ENCODE measurements around the gene TFF1.

TFF1 gene

DNA sequence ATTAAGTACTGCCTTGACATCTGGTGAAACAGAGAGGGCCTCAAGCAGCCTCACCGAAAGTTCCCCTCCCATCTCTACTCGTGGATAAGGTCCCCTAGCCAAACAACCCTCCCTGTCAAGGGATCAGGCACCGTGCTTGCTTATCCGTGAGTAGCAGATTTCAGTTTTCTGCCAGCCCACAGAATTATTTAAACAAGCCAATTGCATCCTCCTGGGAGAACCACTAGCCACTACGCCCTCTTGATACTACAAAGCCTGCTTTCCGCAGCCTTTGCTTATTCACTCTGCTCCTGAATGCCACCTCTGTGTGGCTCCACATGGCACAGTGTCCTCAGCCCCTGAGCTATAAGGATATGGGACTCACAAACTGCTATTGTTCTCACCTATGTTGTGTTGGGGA, 9.7 kb downstream of the TFF1 start:
- Histone ChIP-seq H3K9me3 (ENCODE audit: control insufficient read depth in 1 of 2, low read length in 2 of 2) (peaks cover 9 to 14% of the 10 kb centered on the region in 2 donors), H3K4me1 (ENCODE audit: control insufficient read depth in 1 of 2, insufficient read depth in 2 of 2, low read length in 2 of 2) (no peaks in the 10 kb centered on the region), H3K4me3 (ENCODE audit: low read depth in 1 of 2, low read length in 2 of 2) (no peak overlapping the region), H3K27ac (ENCODE audit: low read depth, low read length) (no peak overlapping the region), H3K27me3 (ENCODE audit: control insufficient read depth in 1 of 2, insufficient read depth in 2 of 2, low read length in 2 of 2) (peaks cover 0 to 3% of the 10 kb centered on the region in 2 donors), H3K36me3 (ENCODE audit: control insufficient read depth in 1 of 2, insufficient read depth in 2 of 2, low read length in 2 of 2) (no peaks in the 10 kb centered on the region), H3K9ac (ENCODE audit: low read depth in 1 of 2, low read length in 2 of 2) (no peak overlapping the region)

GRCh38 chr21:42356046-42356445, 10.3 kb downstream of the TFF1 start:
- peaks cover 0 to 3% of the 10 kb centered on the region in 2 donors for H3K27me3 ChIP-seq (ENCODE audit: control insufficient read depth in 1 of 2, insufficient read depth in 2 of 2, low read length in 2 of 2)
- no peak overlapping the region for H3K4me3 ChIP-seq (ENCODE audit: low read depth in 1 of 2, low read length in 2 of 2)
- H3K9me3 ChIP-seq (ENCODE audit: control insufficient read depth in 1 of 2, low read length in 2 of 2): peaks cover 9 to 14% of the 10 kb centered on the region in 2 donors
- H3K27ac ChIP-seq (ENCODE audit: low read depth, low read length): no peak overlapping the region
- no peak overlapping the region for H3K9ac ChIP-seq (ENCODE audit: low read depth in 1 of 2, low read length in 2 of 2)
- no peaks in the 10 kb centered on the region for H3K4me1 ChIP-seq (ENCODE audit: control insufficient read depth in 1 of 2, insufficient read depth in 2 of 2, low read length in 2 of 2)
- no peaks in the 10 kb centered on the region for H3K36me3 ChIP-seq (ENCODE audit: control insufficient read depth in 1 of 2, insufficient read depth in 2 of 2, low read length in 2 of 2)

GRCh38 chr21:42353623-42354022, 12.7 kb downstream of the TFF1 start:
- Histone ChIP-seq H3K4me3 (ENCODE audit: low read depth in 1 of 2, low read length in 2 of 2) (no peak overlapping the region), H3K27me3 (ENCODE audit: control insufficient read depth in 1 of 2, insufficient read depth in 2 of 2, low read length in 2 of 2) (peaks cover 0 to 3% of the 10 kb centered on the region in 2 donors), H3K4me1 (ENCODE audit: control insufficient read depth in 1 of 2, insufficient read depth in 2 of 2, low read length in 2 of 2) (no peaks in the 10 kb centered on the region)

GRCh38 chr21:42352441-42353095, 13.8 kb downstream of the TFF1 start:
- Histone ChIP-seq H3K9ac (ENCODE audit: low read depth in 1 of 2, low read length in 2 of 2) (no peak overlapping the region), H3K9me3 (ENCODE audit: control insufficient read depth in 1 of 2, low read length in 2 of 2) (peaks cover 4 to 8% of the 10 kb centered on the region in 2 donors), H3K27ac (ENCODE audit: low read depth, low read length) (no peak overlapping the region), H3K27me3 (ENCODE audit: control insufficient read depth in 1 of 2, insufficient read depth in 2 of 2, low read length in 2 of 2) (no peaks in the 10 kb centered on the region), H3K4me3 (ENCODE audit: low read depth in 1 of 2, low read length in 2 of 2) (no peak overlapping the region), H3K36me3 (ENCODE audit: control insufficient read depth in 1 of 2, insufficient read depth in 2 of 2, low read length in 2 of 2) (no peaks in the 10 kb centered on the region), H3K4me1 (ENCODE audit: control insufficient read depth in 1 of 2, insufficient read depth in 2 of 2, low read length in 2 of 2) (no peaks in the 10 kb centered on the region)

More at GRCh38 chr21:42353623-42354022, 12.7 kb downstream of the TFF1 start:
- peaks cover 4 to 8% of the 10 kb centered on the region in 2 donors for H3K9me3 ChIP-seq (ENCODE audit: control insufficient read depth in 1 of 2, low read length in 2 of 2)
- H3K9ac ChIP-seq (ENCODE audit: low read depth in 1 of 2, low read length in 2 of 2): no peak overlapping the region
- H3K27ac ChIP-seq (ENCODE audit: low read depth, low read length): no peak overlapping the region
- no peaks in the 10 kb centered on the region for H3K36me3 ChIP-seq (ENCODE audit: control insufficient read depth in 1 of 2, insufficient read depth in 2 of 2, low read length in 2 of 2)

- H3K4me1 ChIP-seq (ENCODE audit: control insufficient read depth in 1 of 2, insufficient read depth in 2 of 2, low read length in 2 of 2): no peaks in the 10 kb centered on the region
- no peak overlapping the region for H3K27ac ChIP-seq (ENCODE audit: low read depth, low read length)
- H3K36me3 ChIP-seq (ENCODE audit: control insufficient read depth in 1 of 2, insufficient read depth in 2 of 2, low read length in 2 of 2): no peaks in the 10 kb centered on the region
- H3K9ac ChIP-seq (ENCODE audit: low read depth in 1 of 2, low read length in 2 of 2): no peak overlapping the region
- peaks cover 4 to 8% of the 10 kb centered on the region in 2 donors for H3K9me3 ChIP-seq (ENCODE audit: control insufficient read depth in 1 of 2, low read length in 2 of 2)
- H3K4me3 ChIP-seq (ENCODE audit: low read depth in 1 of 2, low read length in 2 of 2): no peak overlapping the region
- no peaks in the 10 kb centered on the region for H3K27me3 ChIP-seq (ENCODE audit: control insufficient read depth in 1 of 2, insufficient read depth in 2 of 2, low read length in 2 of 2)
These were observed 14.5 kb downstream of the TFF1 start for GRCh38 chr21:42351626-42352440.

DNA sequence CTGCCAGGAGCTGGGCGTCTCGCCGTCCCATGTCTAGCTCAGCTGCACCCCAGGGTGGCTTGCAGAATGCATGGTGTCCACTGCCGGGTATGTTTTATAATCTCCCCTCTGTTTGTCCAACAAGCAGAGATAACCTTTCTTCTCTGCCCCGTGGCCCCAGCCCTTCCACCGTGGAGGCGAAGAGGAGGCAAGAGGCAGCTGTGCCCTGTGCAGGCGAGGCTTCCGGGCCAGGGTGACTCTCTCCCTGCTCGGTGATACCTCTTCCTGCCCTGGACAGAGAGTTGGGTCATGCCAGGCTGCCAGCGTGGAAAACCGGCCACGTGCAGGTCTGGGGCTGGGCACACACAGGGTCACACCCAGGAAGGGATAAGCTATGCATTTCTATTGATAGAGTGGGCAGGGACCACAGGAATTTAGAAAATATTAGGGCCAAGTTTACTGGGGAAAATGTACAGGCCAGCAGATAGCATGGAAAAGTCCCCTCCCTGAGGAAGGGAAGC, 15.4 kb downstream of the TFF1 start, which contains the start of gene TFF2:
Gene TFF2, minus strand, starts transcription at position 68 of the 500 bp plus-strand sequence. Its CDS starts 37 bp downstream, at position 31.
- H3K9ac ChIP-seq (ENCODE audit: low read depth in 1 of 2, low read length in 2 of 2): no peak within 1 kb of the TSS
- no peaks in the 10 kb centered on the region for H3K36me3 ChIP-seq (ENCODE audit: control insufficient read depth in 1 of 2, insufficient read depth in 2 of 2, low read length in 2 of 2)
- H3K4me1 ChIP-seq (ENCODE audit: control insufficient read depth in 1 of 2, insufficient read depth in 2 of 2, low read length in 2 of 2): no peaks in the 10 kb centered on the region
- no peak within 1 kb of the TSS for H3K4me3 ChIP-seq (ENCODE audit: low read depth in 1 of 2, low read length in 2 of 2)
- H3K9me3 ChIP-seq (ENCODE audit: control insufficient read depth in 1 of 2, low read length in 2 of 2): peaks cover 4 to 6% of the 10 kb centered on the region in 2 donors
- no peak within 1 kb of the TSS for H3K27ac ChIP-seq (ENCODE audit: low read depth, low read length)
- no peaks in the 10 kb centered on the region for H3K27me3 ChIP-seq (ENCODE audit: control insufficient read depth in 1 of 2, insufficient read depth in 2 of 2, low read length in 2 of 2)

DNA sequence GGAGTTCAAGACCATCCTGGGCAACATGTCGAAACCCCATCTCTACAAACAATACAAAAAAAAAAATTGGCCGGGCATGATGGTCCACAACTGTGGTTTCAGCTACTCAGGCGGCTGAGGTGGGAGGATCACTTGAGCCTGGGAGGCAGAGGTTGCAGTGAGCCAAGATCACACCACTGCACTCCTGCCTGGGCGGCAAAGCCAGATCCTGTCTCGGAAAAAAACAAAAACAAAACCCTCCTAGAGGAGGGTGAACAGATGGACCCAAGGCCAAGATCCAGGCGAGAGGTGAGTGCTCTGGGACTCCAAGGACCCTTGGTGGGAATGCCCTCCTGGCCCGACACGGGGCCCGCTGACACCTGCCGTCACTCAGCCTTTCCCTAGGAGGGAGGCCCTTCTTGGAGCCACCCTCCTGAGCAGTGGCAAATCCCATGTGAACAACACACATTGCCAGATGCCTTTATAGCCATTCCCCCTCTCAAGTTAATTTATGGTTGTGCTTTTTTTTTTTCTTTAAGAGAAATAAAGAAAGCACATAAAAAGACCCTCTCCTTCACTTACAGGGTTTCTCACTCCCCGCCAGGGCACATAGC, 15.9 kb downstream of the TFF1 start:
- no peak overlapping the region for H3K9ac ChIP-seq (ENCODE audit: low read depth in 1 of 2, low read length in 2 of 2)
- no peak overlapping the region for H3K27ac ChIP-seq (ENCODE audit: low read depth, low read length)
- no peaks in the 10 kb centered on the region for H3K4me1 ChIP-seq (ENCODE audit: control insufficient read depth in 1 of 2, insufficient read depth in 2 of 2, low read length in 2 of 2)
- H3K36me3 ChIP-seq (ENCODE audit: control insufficient read depth in 1 of 2, insufficient read depth in 2 of 2, low read length in 2 of 2): no peaks in the 10 kb centered on the region
- H3K9me3 ChIP-seq (ENCODE audit: control insufficient read depth in 1 of 2, low read length in 2 of 2): peaks cover under 1% of the 10 kb centered on the region in 2 donors
- no peak overlapping the region for H3K4me3 ChIP-seq (ENCODE audit: low read depth in 1 of 2, low read length in 2 of 2)
- H3K27me3 ChIP-seq (ENCODE audit: control insufficient read depth in 1 of 2, insufficient read depth in 2 of 2, low read length in 2 of 2): no peaks in the 10 kb centered on the region

DNA sequence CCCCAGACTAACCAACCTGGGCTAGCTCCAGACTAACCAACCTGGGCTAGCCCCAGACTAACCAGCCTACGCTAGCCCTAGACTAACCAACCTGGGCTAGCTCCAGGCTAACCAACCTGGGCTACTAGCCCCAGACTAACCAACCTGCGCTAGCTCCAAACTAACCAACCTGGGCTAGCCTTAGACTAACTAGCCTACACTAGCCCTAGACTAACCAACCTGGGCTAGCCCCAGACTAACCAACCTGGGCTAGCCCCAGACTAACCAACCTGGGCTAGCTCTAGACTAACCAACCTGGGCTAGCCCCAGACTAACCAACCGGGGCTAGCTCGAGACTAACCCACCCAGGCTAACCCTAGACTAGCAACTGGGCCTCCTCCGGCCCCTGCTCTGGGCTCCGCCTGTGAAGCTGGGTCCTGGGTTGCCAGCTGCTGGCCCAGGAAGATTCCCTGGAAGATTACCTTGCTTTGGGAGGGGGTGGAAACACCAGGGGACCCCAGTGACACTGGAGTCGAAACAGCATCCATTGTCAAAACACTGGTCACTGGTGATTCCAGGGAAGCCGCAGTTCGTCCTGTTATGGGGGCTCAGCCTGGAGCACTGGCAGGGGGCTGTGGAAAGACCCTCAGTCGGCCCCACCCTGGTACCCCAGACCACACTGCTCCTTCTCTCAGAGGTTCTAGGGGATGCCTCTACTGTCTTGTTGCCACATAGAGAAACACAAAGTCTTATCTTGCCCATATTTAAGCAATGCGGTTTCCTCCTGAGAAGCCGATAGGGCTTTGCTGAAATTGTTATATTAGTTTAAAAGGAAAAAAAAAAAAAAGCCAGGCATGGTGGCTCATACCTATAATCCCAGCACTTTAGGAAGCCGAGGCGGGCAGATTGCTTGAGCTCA, 16.7 kb downstream of the TFF1 start:
- Histone ChIP-seq H3K4me1 (ENCODE audit: control insufficient read depth in 1 of 2, insufficient read depth in 2 of 2, low read length in 2 of 2) (no peaks in the 10 kb centered on the region), H3K36me3 (ENCODE audit: control insufficient read depth in 1 of 2, insufficient read depth in 2 of 2, low read length in 2 of 2) (no peaks in the 10 kb centered on the region), H3K4me3 (ENCODE audit: low read depth in 1 of 2, low read length in 2 of 2) (no peak overlapping the region), H3K27ac (ENCODE audit: low read depth, low read length) (no peak overlapping the region), H3K27me3 (ENCODE audit: control insufficient read depth in 1 of 2, insufficient read depth in 2 of 2, low read length in 2 of 2) (no peaks in the 10 kb centered on the region), H3K9ac (ENCODE audit: low read depth in 1 of 2, low read length in 2 of 2) (no peak overlapping the region), H3K9me3 (ENCODE audit: control insufficient read depth in 1 of 2, low read length in 2 of 2) (no peaks in the 10 kb centered on the region)

GRCh38 chr21:42348762-42349161, 17.6 kb downstream of the TFF1 start:
- Histone ChIP-seq H3K4me3 (ENCODE audit: low read depth in 1 of 2, low read length in 2 of 2) (no peak overlapping the region), H3K4me1 (ENCODE audit: control insufficient read depth in 1 of 2, insufficient read depth in 2 of 2, low read length in 2 of 2) (no peaks in the 10 kb centered on the region), H3K27me3 (ENCODE audit: control insufficient read depth in 1 of 2, insufficient read depth in 2 of 2, low read length in 2 of 2) (no peaks in the 10 kb centered on the region), H3K27ac (ENCODE audit: low read depth, low read length) (no peak overlapping the region), H3K9ac (ENCODE audit: low read depth in 1 of 2, low read length in 2 of 2) (no peak overlapping the region), H3K36me3 (ENCODE audit: control insufficient read depth in 1 of 2, insufficient read depth in 2 of 2, low read length in 2 of 2) (no peaks in the 10 kb centered on the region), H3K9me3 (ENCODE audit: control insufficient read depth in 1 of 2, low read length in 2 of 2) (no peaks in the 10 kb centered on the region)

Measured in duodenal mucosa (tissue), 2 donors.